H1 (cell line): Measurements from ENCODE around the gene CAMK2D. TPM values are rescaled to one million over a fixed set of nuclear protein-coding genes. Genes with fewer than 3 reads are reported as not detected.

Experiments used
- CTCF ChIA-PET: fragments of 300-600 bp; sonication (Branson Sonifier 250); formaldehyde crosslinking; loops from one replicate; lab custom pipeline; 2021; ENCODE audit not compliant: partially characterized antibody; lab: Charles Lee
- POLR2A ChIA-PET: fragments of 300-600 bp; sonication (Branson Sonifier 250); formaldehyde crosslinking; loops from one replicate; lab custom pipeline; 2021; ENCODE audit warnings: inconsistent platforms; ENCODE audit not compliant: partially characterized antibody; lab: Charles Lee
- DNase-seq, 2 experiments: peaks; one replicate each; pipeline versions ENCODE4 v3.0.0 to v3.0.0-alpha.2; 2010 to 2022; ENCODE audit warnings: low spot score in 2 of 2, low read depth in 1 of 2, mixed read lengths in 1 of 2
- FAIRE-seq: peaks from 2 replicates; lab custom pipeline; 2011; peaks lifted over from hg19 to GRCh38; lab: Jason Lieb, UNC
- H2AFZ ChIP-seq: 2 replicates; pipeline ENCODE4 v1.8.1; 2012; ENCODE audit warnings: low read length, inconsistent platforms
- H2AK5ac ChIP-seq: 2 replicates; pipeline ENCODE4 v1.6.1; 2013; ENCODE audit warnings: low read depth, low read length
- H2BK120ac ChIP-seq: replicated peaks from 2 replicates; pipeline ENCODE3; 2013; ENCODE audit warnings: low read depth, low read length, inconsistent platforms
- H2BK12ac ChIP-seq: 2 replicates; pipeline ENCODE4 v1.6.1; 2013; ENCODE audit warnings: low read depth, low read length
- H2BK15ac ChIP-seq: 2 replicates; pipeline ENCODE4 v1.6.1; 2013; ENCODE audit warnings: low read length
- H2BK20ac ChIP-seq: 2 replicates; pipeline ENCODE4 v1.6.1; 2013; ENCODE audit warnings: low read length
- H2BK5ac ChIP-seq: 2 replicates; pipeline ENCODE4 v1.6.1; 2013; ENCODE audit warnings: low read depth, low read length
- H3K14ac ChIP-seq: 2 replicates; pipeline ENCODE4 v1.6.1; 2013; ENCODE audit warnings: inconsistent platforms; ENCODE audit not compliant: insufficient read length
- H3K18ac ChIP-seq: 2 replicates; pipeline ENCODE4 v1.6.1; 2013; ENCODE audit warnings: low read length; ENCODE audit errors: extremely low read depth
- H3K23ac ChIP-seq: 2 replicates; pipeline ENCODE4 v1.6.1; 2013; ENCODE audit warnings: inconsistent platforms; ENCODE audit not compliant: insufficient read length
- H3K23me2 ChIP-seq: 2 replicates; pipeline ENCODE4 v1.6.1; 2013; ENCODE audit warnings: low read depth, low read length
- H3K27ac ChIP-seq: 2 replicates; pipeline ENCODE4 v1.6.1; 2011; ENCODE audit warnings: low read depth, low read length, inconsistent platforms
- H3K27me3 ChIP-seq, 4 experiments: replicated peaks in 1 of 4; 1 replicate in 1 of 4; 2 replicates in 3 of 4; pipeline versions ENCODE4 v1.6.1 to v1.8.1; 2011 to 2013; ENCODE audit warnings: low read length in 3 of 4, mild to moderate bottlenecking in 3 of 4, inconsistent platforms in 2 of 4, mixed read lengths in 2 of 4, moderate library complexity in 1 of 4; ENCODE audit not compliant: control insufficient read depth in 3 of 4, insufficient read depth in 3 of 4; ENCODE audit errors: extremely low read depth in 1 of 4
- H3K36me3 ChIP-seq, 4 experiments: 2 replicates each; pipeline versions ENCODE4 v1.6.1 to v1.8.1; 2011 to 2013; ENCODE audit warnings: mild to moderate bottlenecking in 4 of 4, low read length in 3 of 4, moderate library complexity in 2 of 4, control low read depth in 1 of 4, inconsistent platforms in 1 of 4; ENCODE audit not compliant: insufficient read depth in 4 of 4, control insufficient read depth in 2 of 4
- H3K4ac ChIP-seq: replicated peaks from 2 replicates; pipeline ENCODE3; 2013; ENCODE audit warnings: low read length, low read depth, mixed read lengths, inconsistent platforms; ENCODE audit not compliant: insufficient read length
- H3K4me1 ChIP-seq, 4 experiments: replicated peaks in 1 of 4; 1 replicate in 1 of 4; 2 replicates in 3 of 4; pipeline versions ENCODE4 v1.6.1 to v1.8.1; 2011 to 2013; ENCODE audit warnings: low read length in 3 of 4, inconsistent platforms in 2 of 4, mixed read lengths in 1 of 4; ENCODE audit not compliant: insufficient read depth in 4 of 4, control insufficient read depth in 3 of 4
- H3K4me2 ChIP-seq, 2 experiments: 2 replicates each; pipeline versions ENCODE4 v1.6.1 to v1.8.1; 2011 to 2013; ENCODE audit warnings: low read depth in 2 of 2, low read length in 2 of 2, control low read depth in 1 of 2, inconsistent platforms in 1 of 2, mild to moderate bottlenecking in 1 of 2; ENCODE audit not compliant: insufficient read depth in 1 of 2
- H3K4me3 ChIP-seq, 4 experiments: fragments of 200-600, 300-600 bp in 1 of 4; sonication (generic), shearing (Covaris generic), sonication (Bioruptor Twin) in 1 of 4; 2 replicates each; pipeline versions ENCODE4 v1.5.1 to v1.8.1; 2011 to 2016; ENCODE audit warnings: low read length in 4 of 4, low read depth in 3 of 4, control low read depth in 2 of 4, inconsistent platforms in 2 of 4, mild to moderate bottlenecking in 2 of 4, mixed read lengths in 1 of 4, moderate library complexity in 1 of 4; ENCODE audit not compliant: insufficient read depth in 2 of 4; ENCODE audit errors: extremely low read depth in 1 of 4
- H3K56ac ChIP-seq: replicated peaks from 2 replicates; pipeline ENCODE3; 2013; ENCODE audit warnings: low read depth, mild to moderate bottlenecking, mixed read lengths, low read length, inconsistent platforms; ENCODE audit not compliant: insufficient read length
- H3K79me1 ChIP-seq: 2 replicates; pipeline ENCODE4 v1.6.1; 2013; ENCODE audit warnings: low read depth, low read length, control low read depth
- H3K79me2 ChIP-seq, 2 experiments: 2 replicates each; pipeline versions ENCODE4 v1.6.1 to v1.8.1; 2012 to 2013; ENCODE audit warnings: low read length in 2 of 2, mild to moderate bottlenecking in 2 of 2, inconsistent platforms in 1 of 2; ENCODE audit not compliant: insufficient read depth in 2 of 2, control insufficient read depth in 1 of 2
- H3K9ac ChIP-seq, 4 experiments: replicated peaks in 1 of 4; 1 replicate in 1 of 4; 2 replicates in 3 of 4; pipeline versions ENCODE4 v1.6.1 to v1.8.1; 2011 to 2013; ENCODE audit warnings: low read depth in 3 of 4, low read length in 3 of 4, control low read depth in 2 of 4, mild to moderate bottlenecking in 2 of 4, moderate library complexity in 2 of 4, inconsistent platforms in 1 of 4; ENCODE audit errors: extremely low read depth in 1 of 4
- H3K9me3 ChIP-seq, 2 experiments: 2 replicates each; pipeline versions ENCODE4 v1.6.1 to v1.8.1; 2012 to 2013; ENCODE audit warnings: mild to moderate bottlenecking in 2 of 2, moderate library complexity in 2 of 2, control low read depth in 1 of 2, inconsistent platforms in 1 of 2, low read depth in 1 of 2, low read length in 1 of 2, mixed read lengths in 1 of 2; ENCODE audit not compliant: insufficient read depth in 2 of 2
- H4K20me1 ChIP-seq, 2 experiments: replicated peaks in 1 of 2; 2 replicates each; pipeline versions ENCODE3 to v1.8.1; 2011 to 2013; ENCODE audit warnings: inconsistent platforms in 2 of 2, low read length in 2 of 2, mild to moderate bottlenecking in 1 of 2; ENCODE audit not compliant: insufficient read depth in 2 of 2, control insufficient read depth in 1 of 2
- H4K5ac ChIP-seq: 2 replicates; pipeline ENCODE4 v1.6.1; 2013; ENCODE audit warnings: low read length, low read depth, mixed read lengths, inconsistent platforms; ENCODE audit not compliant: insufficient read length
- H4K8ac ChIP-seq: 2 replicates; pipeline ENCODE4 v1.8.0; 2013; ENCODE audit warnings: mild to moderate bottlenecking, moderate library complexity, low read length, inconsistent platforms; ENCODE audit not compliant: insufficient read depth; ENCODE audit errors: extremely low read depth
- H4K91ac ChIP-seq: replicated peaks from 2 replicates; pipeline ENCODE3; 2013; ENCODE audit warnings: low read length, mixed read lengths, inconsistent platforms; ENCODE audit not compliant: insufficient read length
- BCL11A ChIP-seq, 2 experiments: IDR thresholded peaks; one replicate each; pipeline ENCODE4 v1.6.1; 2011; ENCODE audit warnings: low read depth in 2 of 2, low read length in 2 of 2, mild to moderate bottlenecking in 2 of 2
- CEBPB ChIP-seq: IDR thresholded peaks from 2 replicates; pipeline ENCODE4 v1.6.1; 2012; ENCODE audit warnings: low read depth, low read length
- CHD2 ChIP-seq: IDR thresholded peaks from 2 replicates; pipeline ENCODE4 v1.6.1; 2012; ENCODE audit warnings: low read length, improper control_type of control experiment
- CTBP2 ChIP-seq: IDR thresholded peaks from 2 replicates; pipeline ENCODE4 v1.7.0; 2011; ENCODE audit warnings: borderline replicate concordance, mild to moderate bottlenecking, moderate library complexity, mixed read lengths, low read length; ENCODE audit not compliant: insufficient read depth, insufficient read length
- JUND ChIP-seq: IDR thresholded peaks from 2 replicates; pipeline ENCODE4 v1.6.1; 2011; ENCODE audit warnings: mild to moderate bottlenecking, improper control_type of control experiment, low read length
- KDM4A ChIP-seq: IDR thresholded peaks from one replicate; pipeline ENCODE4 v1.7.1; 2012; ENCODE audit warnings: low read depth, mild to moderate bottlenecking, moderate library complexity, low read length, inconsistent platforms; ENCODE audit not compliant: severe bottlenecking
- KDM5A ChIP-seq: fragments of 200-600 bp; IDR thresholded peaks from 2 replicates; pipeline ENCODE4 v1.7.1; 2012; ENCODE audit warnings: mild to moderate bottlenecking, low read length, inconsistent platforms, mixed read lengths
- PHF8 ChIP-seq: fragments of 200-600 bp; sonication (generic); conservative IDR thresholded peaks from 2 replicates; pipeline ENCODE4 v1.7.1; 2012; ENCODE audit warnings: low read depth, mild to moderate bottlenecking, inconsistent platforms, low read length, moderate library complexity
- POU5F1 ChIP-seq: IDR thresholded peaks from 2 replicates; pipeline ENCODE4 v1.6.1; 2011; ENCODE audit warnings: low read depth, mild to moderate bottlenecking, low read length, moderate library complexity
- RNF2 ChIP-seq: fragments of 200-900, 300-1000 bp; sonication (generic); IDR thresholded peaks from 2 replicates; pipeline ENCODE4 v1.7.1; 2016; ENCODE audit warnings: borderline replicate concordance, low read depth, mild to moderate bottlenecking, antibody characterized with exemption, low read length; ENCODE audit not compliant: poor library complexity, severe bottlenecking; ENCODE audit errors: missing control alignments
- SIN3A ChIP-seq, 2 experiments: IDR thresholded peaks in 1 of 2; conservative IDR thresholded peaks in 1 of 2; 2 replicates each; pipeline ENCODE4 v1.6.1; 2011 to 2012; ENCODE audit warnings: low read length in 2 of 2, improper control_type of control experiment in 1 of 2, low read depth in 1 of 2, mild to moderate bottlenecking in 1 of 2
- SP1 ChIP-seq: IDR thresholded peaks from 2 replicates; pipeline ENCODE4 v1.6.1; 2011; ENCODE audit warnings: low read depth, low read length
- SP4 ChIP-seq: IDR thresholded peaks from 2 replicates; pipeline ENCODE4 v1.6.1; 2012; ENCODE audit warnings: low read length, inconsistent platforms
- SRF ChIP-seq: IDR thresholded peaks from 2 replicates; pipeline ENCODE4 v1.6.1; 2011; ENCODE audit warnings: mild to moderate bottlenecking, low read depth, low read length, moderate library complexity
- SUZ12 ChIP-seq: fragments of 200-600 bp; sonication (generic); IDR thresholded peaks from 2 replicates; pipeline ENCODE4 v1.6.1; 2012; ENCODE audit warnings: mild to moderate bottlenecking, inconsistent platforms, low read length, moderate library complexity, mixed read lengths
- TBP ChIP-seq: IDR thresholded peaks from 2 replicates; pipeline ENCODE4 v1.6.1; 2011; ENCODE audit warnings: low read depth, low read length, improper control_type of control experiment
- WGBS, 2 experiments: shearing (Covaris generic) in 1 of 2; methylation state at CpG; one replicate each; pipeline versions ENCODE4 v1.1.6 to v1.1.7; 2013 to 2015; ENCODE audit warnings: low lambda C conversion rate in 2 of 2, mixed read lengths in 2 of 2, inconsistent platforms in 1 of 2, low coverage in 1 of 2, missing lambda C conversion rate in 1 of 2; ENCODE audit not compliant: insufficient replicate concordance in 2 of 2, insufficient coverage in 1 of 2, insufficient read length in 1 of 2; ENCODE audit errors: extremely low coverage in 1 of 2, missing lambda C conversion rate in 1 of 2; 5-methylcytosine and 5-hydroxymethylcytosine counted together
- polyA plus RNA-seq, 7 experiments: library from polyadenylated mRNA; depleted of rRNA in 3 of 7; stranded (reverse) in 5 of 7; unstranded in 2 of 7; fragments of >200 nt in 5 of 7; fragments of 200-250 nt in 2 of 7; gene quantifications; 1 replicate in 5 of 7; 2 replicates in 1 of 7; 4 replicates in 1 of 7; pipeline versions ENCODE4 v1.2.1 to v1.2.3, GENCODE V29; 2011 to 2013; ENCODE audit warnings: missing spikeins in 2 of 7, mixed read lengths in 2 of 7
- total RNA-seq: library from RNA; stranded (reverse); fragmentation: NEBNext Ultra II Directional; extraction: Animal tissue kit (Norgen Biotek cat#: 25700); gene quantifications from 2 replicates; pipeline ENCODE4 v1.2.1, GENCODE V29; 2021

Gene CAMK2D
- total and polyA plus RNA-seq, 2 of the 8 experiments (the other 6 are each of a cell fraction or from before 2014, with no cell fraction given), result 3.2 to 7.0 TPM

DNA sequence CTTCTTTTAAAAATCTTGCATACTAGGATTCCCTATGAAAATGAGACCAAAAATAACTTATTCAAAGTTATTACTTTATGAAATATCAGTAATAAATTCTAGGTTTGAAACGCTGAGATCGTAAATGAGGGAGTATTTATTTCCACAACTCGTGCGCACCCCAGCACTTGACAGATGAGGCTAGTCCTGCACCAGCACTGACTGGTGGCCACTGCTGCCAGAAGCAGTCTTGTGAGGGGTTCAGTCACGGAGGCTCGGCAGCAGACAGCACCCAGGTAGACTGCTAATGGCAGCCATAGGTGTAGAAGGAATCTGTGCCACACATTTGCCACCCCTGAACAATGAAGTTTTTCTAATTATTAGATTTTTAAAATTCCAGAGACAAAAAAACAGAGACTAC lies 248.7 kb downstream of the CAMK2D start:
- Histone ChIP-seq H4K91ac (no peak overlapping the region), H3K79me2 (no peaks in the 10 kb centered on the region), H4K8ac (no peak overlapping the region), H3K14ac (no peak overlapping the region), H3K23ac (no peak overlapping the region), H2BK15ac (no peak overlapping the region), H3K4me1 (no peaks in the 10 kb centered on the region), H4K20me1 (no peaks in the 10 kb centered on the region), H3K27ac (no peak overlapping the region), H3K79me1 (no peaks in the 10 kb centered on the region), H3K4ac (no peak overlapping the region), H2BK12ac (no peak overlapping the region), H3K36me3 (no peaks in the 10 kb centered on the region), H3K56ac (no peak overlapping the region), H3K4me2 (no peak overlapping the region), H2AK5ac (no peak overlapping the region), H2BK20ac (no peak overlapping the region), H2BK5ac (no peak overlapping the region), H4K5ac (no peak overlapping the region), H2BK120ac (no peak overlapping the region), H2AFZ (no peak overlapping the region), H3K18ac (no peak overlapping the region), H3K27me3 (no peaks in the 10 kb centered on the region), H3K9ac (no peak overlapping the region), H3K4me3 (no peak overlapping the region), H3K9me3 (no peaks in the 10 kb centered on the region), H3K23me2 (no peaks in the 10 kb centered on the region)
- POLR2A ChIA-PET, result no interaction called here
- no peak for FAIRE-seq
- CTCF ChIA-PET, result no interaction called here
- DNase-seq, result no peak
- 94% methylated on average over 6 of the region's 6 CpGs; no CpG with 5 or more reads in 1 of the 2 experiments for WGBS, 2 experiments
- TF ChIP-seq SP4, result no peak
- TF ChIP-seq JUND, result no peak
- no peak for TF ChIP-seq KDM4A
- TF ChIP-seq BCL11A (IDR thresholded peaks at IDR 0.05; ENCODE audit: low read depth in 2 of 2, low read length in 2 of 2), result no peak
- no peak for TF ChIP-seq CTBP2
- TF ChIP-seq POU5F1, result no peak
- no peak for TF ChIP-seq SIN3A (conservative IDR thresholded peaks at IDR 0.05 in 1 of 2, IDR thresholded peaks at IDR 0.05 in 1 of 2; ENCODE audit: low read depth in 1 of 2, low read length in 2 of 2)
- no peak for TF ChIP-seq TBP
- TF ChIP-seq SUZ12, result no peak
- no peak for TF ChIP-seq SRF
- TF ChIP-seq PHF8, result no peak
- no peak for TF ChIP-seq SP1
- no peak for TF ChIP-seq KDM5A
- no peak for TF ChIP-seq CHD2
- no peak for TF ChIP-seq RNF2
- TF ChIP-seq CEBPB, result no peak
